Endothelial cell (in vitro differentiated cells): ENCODE data around the gene ACOT4. TPM values are rescaled to one million over a fixed set of nuclear protein-coding genes. Genes with fewer than 3 reads are reported as not detected.
A peak's percentile ranks its signal among the peaks of the same experiment; 100 is the strongest.
"Not testable (repeated sequence)": the region's sequence is repeated elsewhere in the genome, so short reads cannot be mapped to it uniquely, and the experiment has no call there.

Source experiments
- DNase-seq: peaks from one replicate; pipeline ENCODE4 v3.0.0; 2021; ENCODE audit warnings: low spot score
- H3K27ac Mint-ChIP-seq: one replicate; pipeline ENCODE4 v1.8.0; 2021; ENCODE audit warnings: mixed read lengths, inconsistent platforms; ENCODE audit not compliant: unreplicated experiment
- H3K27me3 Mint-ChIP-seq: one replicate; pipeline ENCODE4 v1.8.0; 2021; ENCODE audit warnings: mild to moderate bottlenecking, moderate library complexity, mixed read lengths, inconsistent platforms; ENCODE audit not compliant: unreplicated experiment
- H3K36me3 Mint-ChIP-seq: one replicate; pipeline ENCODE4 v1.8.0; 2021; ENCODE audit warnings: mild to moderate bottlenecking, low read depth, mixed read lengths, inconsistent platforms; ENCODE audit not compliant: unreplicated experiment
- H3K4me1 Mint-ChIP-seq: one replicate; pipeline ENCODE4 v1.8.0; 2021; ENCODE audit warnings: mild to moderate bottlenecking, mixed read lengths, inconsistent platforms; ENCODE audit not compliant: unreplicated experiment
- H3K4me3 Mint-ChIP-seq: one replicate; pipeline ENCODE4 v1.8.0; 2021; ENCODE audit warnings: mild to moderate bottlenecking, mixed read lengths, inconsistent platforms; ENCODE audit not compliant: unreplicated experiment
- H3K9me3 Mint-ChIP-seq: one replicate; pipeline ENCODE4 v1.8.0; 2021; ENCODE audit warnings: mixed read lengths, inconsistent platforms; ENCODE audit not compliant: unreplicated experiment
- total RNA-seq: library from RNA; stranded (reverse); fragmentation: NEBNext Ultra II Directional; extraction: Animal tissue kit (Norgen Biotek cat#: 25700); gene quantifications from one replicate; pipeline ENCODE4 v1.2.1, GENCODE V29; 2021; ENCODE audit not compliant: unreplicated experiment
- TF ChIP-seq, protein P1 (sequence below): fragments of 200-600 bp; sonication (generic); IDR thresholded peaks from one replicate; pipeline ENCODE4 v1.5.0; 2021; ENCODE audit warnings: antibody characterized with exemption; ENCODE audit not compliant: unreplicated experiment

The ACOT4 gene
- total RNA-seq, 1 donor from 2014 or later = 0.44 TPM

- H3K4me3 Mint-ChIP-seq, H3K36me3 Mint-ChIP-seq, H3K27ac Mint-ChIP-seq, H3K9me3 Mint-ChIP-seq: not testable (repeated sequence)
- TF ChIP-seq, protein P1, sequence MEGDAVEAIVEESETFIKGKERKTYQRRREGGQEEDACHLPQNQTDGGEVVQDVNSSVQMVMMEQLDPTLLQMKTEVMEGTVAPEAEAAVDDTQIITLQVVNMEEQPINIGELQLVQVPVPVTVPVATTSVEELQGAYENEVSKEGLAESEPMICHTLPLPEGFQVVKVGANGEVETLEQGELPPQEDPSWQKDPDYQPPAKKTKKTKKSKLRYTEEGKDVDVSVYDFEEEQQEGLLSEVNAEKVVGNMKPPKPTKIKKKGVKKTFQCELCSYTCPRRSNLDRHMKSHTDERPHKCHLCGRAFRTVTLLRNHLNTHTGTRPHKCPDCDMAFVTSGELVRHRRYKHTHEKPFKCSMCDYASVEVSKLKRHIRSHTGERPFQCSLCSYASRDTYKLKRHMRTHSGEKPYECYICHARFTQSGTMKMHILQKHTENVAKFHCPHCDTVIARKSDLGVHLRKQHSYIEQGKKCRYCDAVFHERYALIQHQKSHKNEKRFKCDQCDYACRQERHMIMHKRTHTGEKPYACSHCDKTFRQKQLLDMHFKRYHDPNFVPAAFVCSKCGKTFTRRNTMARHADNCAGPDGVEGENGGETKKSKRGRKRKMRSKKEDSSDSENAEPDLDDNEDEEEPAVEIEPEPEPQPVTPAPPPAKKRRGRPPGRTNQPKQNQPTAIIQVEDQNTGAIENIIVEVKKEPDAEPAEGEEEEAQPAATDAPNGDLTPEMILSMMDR = peak; percentile 55
- Mint-ChIP-seq H3K27me3 (peaks cover 11% of the 10 kb centered on the region), H3K4me1 (peaks cover 20% of the 10 kb centered on the region)
- peak; percentile 77 for DNase-seq
Observed at GRCh38 chr14:73570913-73571312, 20.8 kb upstream of the ACOT4 start.

GRCh38 chr14:73573034-73573433 is 18.6 kb upstream of the ACOT4 start:
- H3K36me3 Mint-ChIP-seq, H3K4me3 Mint-ChIP-seq, H3K9me3 Mint-ChIP-seq, H3K27me3 Mint-ChIP-seq, DNase-seq, H3K27ac Mint-ChIP-seq: not testable (repeated sequence)
- peaks cover 15% of the 10 kb centered on the region for H3K4me1 Mint-ChIP-seq

DNA sequence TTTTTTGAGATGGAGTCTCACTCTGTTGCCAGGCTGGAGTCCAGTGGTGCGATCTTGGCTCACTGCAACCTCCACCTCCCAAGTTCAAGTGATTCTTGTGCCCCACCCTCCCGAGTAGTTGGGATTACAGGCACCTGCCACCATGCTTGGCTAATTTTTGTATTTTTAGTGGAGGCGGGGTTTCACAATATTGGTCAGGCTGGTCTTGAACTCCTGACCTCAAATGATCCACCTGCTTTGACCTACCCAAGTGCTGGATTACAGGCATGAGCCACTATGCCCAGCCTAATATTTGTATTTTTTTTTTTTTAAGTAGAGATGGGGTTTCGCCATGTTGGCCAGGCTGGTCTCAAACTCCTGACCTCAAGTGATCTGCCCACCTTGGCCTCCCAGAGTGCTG is 17.9 kb upstream of the ACOT4 start:
- not testable (repeated sequence) for H3K9me3 Mint-ChIP-seq, H3K27me3 Mint-ChIP-seq, H3K36me3 Mint-ChIP-seq, H3K4me3 Mint-ChIP-seq, H3K27ac Mint-ChIP-seq, H3K4me1 Mint-ChIP-seq, DNase-seq

- DNase-seq, H3K27me3 Mint-ChIP-seq, H3K4me1 Mint-ChIP-seq, H3K9me3 Mint-ChIP-seq, H3K36me3 Mint-ChIP-seq, H3K27ac Mint-ChIP-seq: not testable (repeated sequence)
- peak overlapping the region; percentile 6 for H3K4me3 Mint-ChIP-seq
Observed at GRCh38 chr14:73574251-73574650, 17.4 kb upstream of the ACOT4 start.

DNA sequence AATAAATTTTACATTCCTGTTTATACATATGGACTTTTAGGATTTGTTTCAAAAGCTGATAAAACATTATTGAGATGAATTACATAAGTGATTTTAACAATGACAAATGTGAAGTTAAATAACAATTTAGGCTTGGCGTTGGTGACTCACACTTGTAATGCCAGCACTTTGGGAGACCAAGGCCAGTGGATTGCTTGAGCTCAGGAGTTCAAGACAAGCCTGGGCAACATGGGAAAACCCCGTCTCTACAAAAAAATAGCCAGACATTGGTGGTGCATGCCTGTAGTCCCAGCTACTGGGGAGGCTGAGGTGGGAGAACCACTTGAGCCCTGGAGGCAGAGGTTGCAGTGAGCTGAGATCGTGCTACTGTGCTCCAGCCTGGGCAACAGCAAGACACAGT is 15.3 kb upstream of the ACOT4 start:
- no peak for DNase-seq
- Mint-ChIP-seq H3K4me3 (no peak overlapping the region), H3K27ac (no peak overlapping the region), H3K27me3 (peaks cover 4% of the 10 kb centered on the region), H3K36me3 (peaks cover 5% of the 10 kb centered on the region), H3K9me3 (no peaks in the 10 kb centered on the region), H3K4me1 (no peaks in the 10 kb centered on the region)
- TF ChIP-seq, protein P1 = no peak

DNA sequence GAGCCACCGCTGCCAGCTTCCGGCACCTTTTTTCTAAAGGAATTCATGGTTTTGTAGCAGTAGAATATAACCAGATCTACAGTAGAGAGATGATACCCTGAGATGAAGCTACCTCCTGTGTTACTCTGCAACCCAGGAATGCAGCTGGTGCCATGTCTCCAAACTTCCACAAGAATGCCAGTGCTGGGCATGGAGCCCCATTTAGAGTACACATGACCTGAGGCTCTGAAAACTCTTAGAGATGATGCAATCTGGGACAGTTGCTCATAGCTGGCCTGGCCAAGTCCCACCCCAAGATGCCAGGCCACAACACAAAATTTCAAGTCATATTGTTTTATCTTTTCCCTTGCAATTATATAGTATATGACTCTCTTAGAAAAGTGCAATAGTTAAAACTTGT is 14.5 kb upstream of the ACOT4 start:
- not testable (repeated sequence) for H3K27ac Mint-ChIP-seq, H3K27me3 Mint-ChIP-seq

GRCh38 chr14:73582102-73582979 is 9.3 kb upstream of the ACOT4 start:
- H3K27ac Mint-ChIP-seq, H3K4me1 Mint-ChIP-seq, H3K27me3 Mint-ChIP-seq, H3K9me3 Mint-ChIP-seq, DNase-seq, H3K4me3 Mint-ChIP-seq, H3K36me3 Mint-ChIP-seq: not testable (repeated sequence)

More for the DNA sequence above, 14.5 kb upstream of the ACOT4 start:
- not testable (repeated sequence) for H3K4me1 Mint-ChIP-seq, H3K36me3 Mint-ChIP-seq, DNase-seq, H3K9me3 Mint-ChIP-seq, H3K4me3 Mint-ChIP-seq
